Measurements from ENCODE around the gene CFAP90.
A peak's percentile ranks its signal among the peaks of the same experiment; 100 is the strongest.

Gene CFAP90

DNA sequence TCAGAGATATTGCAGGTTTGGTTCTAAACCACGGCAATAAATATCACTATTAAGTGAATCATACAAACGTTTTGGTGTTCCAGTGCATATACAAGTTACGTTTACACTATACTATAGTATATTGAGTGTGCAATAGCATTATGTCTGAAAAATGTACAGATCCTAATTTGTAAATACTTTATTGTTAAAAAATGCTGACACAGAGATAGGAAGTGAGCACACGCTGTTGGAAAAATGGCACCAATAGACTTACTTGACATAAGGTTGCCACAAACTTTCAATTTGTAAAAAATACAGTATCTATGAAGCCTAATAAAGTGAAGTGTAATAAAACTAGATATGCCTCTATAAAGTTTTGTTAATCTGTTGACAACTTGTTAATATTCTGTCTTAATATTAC, 16.0 kb downstream of the CFAP90 start:
- WGBS (ENCODE audit: extremely low coverage, insufficient coverage, low lambda C conversion rate) = no CpG with 5 or more reads among the region's 4 CpGs
- no peak overlapping the region for H3K4ac ChIP-seq (ENCODE audit: low read depth, low read length)
- no peaks in the 10 kb centered on the region for H3K79me1 ChIP-seq (ENCODE audit: low read length)
- no peak overlapping the region for H2BK15ac ChIP-seq (replicated peaks; ENCODE audit: low read depth)
- no peaks in the 10 kb centered on the region for H3K27me3 ChIP-seq (ENCODE audit: insufficient read depth, low read length, poor library complexity)
- H4K5ac ChIP-seq (ENCODE audit: low read length) = no peak overlapping the region
- no peak overlapping the region for H3K56ac ChIP-seq (ENCODE audit: low read length)
- H4K8ac ChIP-seq (ENCODE audit: low read depth, low read length) = no peak overlapping the region
- H3K9ac ChIP-seq (ENCODE audit: low read length) = no peak overlapping the region
- H3K4me2 ChIP-seq (ENCODE audit: low read length) = no peak overlapping the region
- no peak overlapping the region for H2AK5ac ChIP-seq (ENCODE audit: low read length)
- DNase-seq = no peak
- no peak overlapping the region for H3K27ac ChIP-seq (ENCODE audit: low read depth, low read length)
- H3K4me1 ChIP-seq (ENCODE audit: control insufficient read depth, low read depth, low read length) = no peaks in the 10 kb centered on the region
- H3K79me2 ChIP-seq (ENCODE audit: control insufficient read depth, insufficient read depth, low read length) = no peaks in the 10 kb centered on the region
- H2BK120ac ChIP-seq (ENCODE audit: low read depth, low read length) = no peak overlapping the region
- no peak overlapping the region for H3K4me3 ChIP-seq (ENCODE audit: low read length)
- H3K36me3 ChIP-seq (ENCODE audit: control insufficient read depth, insufficient read depth, low read length) = no peaks in the 10 kb centered on the region
- H2BK5ac ChIP-seq (ENCODE audit: low read length) = no peak overlapping the region
- no peak overlapping the region for H3K18ac ChIP-seq (ENCODE audit: low read length)
- no peak overlapping the region for H3K23ac ChIP-seq (ENCODE audit: low read length)

DNA sequence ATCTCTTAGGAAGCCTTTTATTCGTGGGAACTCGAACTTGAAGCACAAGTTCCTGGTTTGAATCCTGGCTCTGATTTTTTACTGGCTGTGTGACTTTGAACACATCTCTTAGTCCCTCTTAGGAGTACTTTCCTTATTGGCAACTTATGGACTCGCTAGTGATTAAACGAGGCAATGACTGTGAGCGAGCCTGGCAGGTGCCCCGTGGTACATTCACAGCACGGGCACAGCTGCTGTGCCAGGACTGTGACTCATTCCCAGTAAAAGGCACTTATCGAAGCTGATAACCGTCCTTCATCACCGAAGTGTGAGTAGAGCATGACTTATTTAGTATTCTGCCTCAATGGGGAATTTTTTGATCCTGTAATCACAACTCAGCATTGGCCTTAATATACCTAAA, 22.7 kb downstream of the CFAP90 start:
- no peak overlapping the region for H2AK5ac ChIP-seq (ENCODE audit: low read length)

DNA sequence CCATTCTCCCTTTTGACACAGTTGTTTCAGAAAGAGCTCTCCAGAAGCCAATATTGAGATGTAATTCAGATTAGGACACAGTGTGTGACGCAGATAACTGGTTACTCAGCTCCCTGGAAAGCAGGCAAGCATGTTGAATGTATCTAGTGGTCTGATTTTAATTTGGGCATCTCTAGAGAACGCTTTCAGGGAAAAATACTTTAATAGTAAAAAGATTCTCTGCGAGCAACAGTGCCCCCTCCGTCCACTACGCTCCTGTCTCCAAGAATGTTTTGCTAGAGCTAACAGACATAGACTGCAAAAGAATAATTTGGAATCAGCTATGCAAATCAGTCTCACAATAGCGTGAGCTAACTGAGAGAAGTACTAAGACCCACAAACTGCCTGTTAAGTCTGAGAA, 23.3 kb downstream of the CFAP90 start:
- H3K27ac ChIP-seq (ENCODE audit: low read depth, low read length) = no peak overlapping the region
- no peak overlapping the region for H3K56ac ChIP-seq (ENCODE audit: low read length)
- no peak overlapping the region for H3K18ac ChIP-seq (ENCODE audit: low read length)
- H3K4ac ChIP-seq (ENCODE audit: low read depth, low read length) = no peak overlapping the region
- no peak overlapping the region for H4K5ac ChIP-seq (ENCODE audit: low read length)
- H3K79me2 ChIP-seq (ENCODE audit: control insufficient read depth, insufficient read depth, low read length) = no peaks in the 10 kb centered on the region
- H2BK5ac ChIP-seq (ENCODE audit: low read length) = no peak overlapping the region
- H3K23ac ChIP-seq (ENCODE audit: low read length) = no peak overlapping the region
- no peak overlapping the region for H3K4me2 ChIP-seq (ENCODE audit: low read length)
- H2BK120ac ChIP-seq (ENCODE audit: low read depth, low read length) = no peak overlapping the region
- no peaks in the 10 kb centered on the region for H3K27me3 ChIP-seq (ENCODE audit: insufficient read depth, low read length, poor library complexity)
- H2BK15ac ChIP-seq (replicated peaks; ENCODE audit: low read depth) = no peak overlapping the region
- peaks cover 4% of the 10 kb centered on the region for H3K36me3 ChIP-seq (ENCODE audit: control insufficient read depth, insufficient read depth, low read length)
- no peak overlapping the region for H2AK5ac ChIP-seq (ENCODE audit: low read length)
- WGBS (ENCODE audit: extremely low coverage, insufficient coverage, low lambda C conversion rate) = no CpG with 5 or more reads among the region's 6 CpGs
- H3K4me1 ChIP-seq (ENCODE audit: control insufficient read depth, low read depth, low read length) = no peaks in the 10 kb centered on the region
- DNase-seq = no peak
- no peak overlapping the region for H3K4me3 ChIP-seq (ENCODE audit: low read length)
- no peaks in the 10 kb centered on the region for H3K79me1 ChIP-seq (ENCODE audit: low read length)
- no peak overlapping the region for H3K9ac ChIP-seq (ENCODE audit: low read length)
- no peak overlapping the region for H4K8ac ChIP-seq (ENCODE audit: low read depth, low read length)

More for the DNA sequence above, 22.7 kb downstream of the CFAP90 start:
- H3K27ac ChIP-seq (ENCODE audit: low read depth, low read length) = no peak overlapping the region
- no peak overlapping the region for H2BK15ac ChIP-seq (replicated peaks; ENCODE audit: low read depth)
- peaks cover 4% of the 10 kb centered on the region for H3K36me3 ChIP-seq (ENCODE audit: control insufficient read depth, insufficient read depth, low read length)
- WGBS (ENCODE audit: extremely low coverage, insufficient coverage, low lambda C conversion rate) = no CpG with 5 or more reads among the region's 10 CpGs
- no peak overlapping the region for H2BK120ac ChIP-seq (ENCODE audit: low read depth, low read length)
- H3K27me3 ChIP-seq (ENCODE audit: insufficient read depth, low read length, poor library complexity) = no peaks in the 10 kb centered on the region
- H4K8ac ChIP-seq (ENCODE audit: low read depth, low read length) = no peak overlapping the region
- DNase-seq = no peak
- H3K4me1 ChIP-seq (ENCODE audit: control insufficient read depth, low read depth, low read length) = no peaks in the 10 kb centered on the region
- H3K18ac ChIP-seq (ENCODE audit: low read length) = no peak overlapping the region
- H3K4me3 ChIP-seq (ENCODE audit: low read length) = no peak overlapping the region
- no peaks in the 10 kb centered on the region for H3K79me1 ChIP-seq (ENCODE audit: low read length)
- H3K23ac ChIP-seq (ENCODE audit: low read length) = no peak overlapping the region
- no peak overlapping the region for H4K5ac ChIP-seq (ENCODE audit: low read length)
- no peak overlapping the region for H3K4me2 ChIP-seq (ENCODE audit: low read length)
- H3K79me2 ChIP-seq (ENCODE audit: control insufficient read depth, insufficient read depth, low read length) = no peaks in the 10 kb centered on the region
- no peak overlapping the region for H3K56ac ChIP-seq (ENCODE audit: low read length)
- no peak overlapping the region for H3K9ac ChIP-seq (ENCODE audit: low read length)
- no peak overlapping the region for H2BK5ac ChIP-seq (ENCODE audit: low read length)
- no peak overlapping the region for H3K4ac ChIP-seq (ENCODE audit: low read depth, low read length)

DNA sequence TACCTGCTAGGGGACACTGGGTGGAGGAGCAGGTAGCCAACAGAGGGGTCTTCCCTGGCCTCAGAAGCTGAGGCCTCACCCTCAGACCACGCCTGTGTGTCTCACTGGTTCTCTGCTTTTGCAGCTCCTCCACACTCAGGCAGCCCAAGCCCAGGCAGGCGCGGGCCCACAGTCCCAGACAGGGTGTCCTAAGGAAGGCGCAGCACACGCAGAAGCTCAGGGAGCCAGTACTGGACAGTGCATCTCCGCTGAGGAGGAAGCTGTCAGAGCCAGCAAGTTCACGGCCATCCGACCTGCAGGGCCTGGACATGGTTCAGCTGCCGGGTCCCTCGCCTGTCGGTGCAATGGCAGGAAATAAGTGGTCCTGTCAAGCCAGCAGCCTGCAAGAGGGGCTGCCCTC, 25.3 kb downstream of the CFAP90 start:
- H3K4me1 ChIP-seq (ENCODE audit: control insufficient read depth, low read depth, low read length) = no peaks in the 10 kb centered on the region
- H4K8ac ChIP-seq (ENCODE audit: low read depth, low read length) = no peak overlapping the region
- H3K27ac ChIP-seq (ENCODE audit: low read depth, low read length) = no peak overlapping the region
- H3K27me3 ChIP-seq (ENCODE audit: insufficient read depth, low read length, poor library complexity) = no peaks in the 10 kb centered on the region
- H3K4me3 ChIP-seq (ENCODE audit: low read length) = no peak overlapping the region
- H3K9ac ChIP-seq (ENCODE audit: low read length) = no peak overlapping the region
- H2AK5ac ChIP-seq (ENCODE audit: low read length) = no peak overlapping the region
- H3K79me1 ChIP-seq (ENCODE audit: low read length) = no peaks in the 10 kb centered on the region
- H2BK120ac ChIP-seq (ENCODE audit: low read depth, low read length) = no peak overlapping the region
- no peak overlapping the region for H3K56ac ChIP-seq (ENCODE audit: low read length)
- H3K4me2 ChIP-seq (ENCODE audit: low read length) = no peak overlapping the region
- DNase-seq = no peak
- peaks cover 7% of the 10 kb centered on the region for H3K36me3 ChIP-seq (ENCODE audit: control insufficient read depth, insufficient read depth, low read length)
- no peaks in the 10 kb centered on the region for H3K79me2 ChIP-seq (ENCODE audit: control insufficient read depth, insufficient read depth, low read length)
- WGBS (ENCODE audit: extremely low coverage, insufficient coverage, low lambda C conversion rate) = no CpG with 5 or more reads among the region's 11 CpGs
- H3K23ac ChIP-seq (ENCODE audit: low read length) = no peak overlapping the region
- H4K5ac ChIP-seq (ENCODE audit: low read length) = no peak overlapping the region
- no peak overlapping the region for H3K4ac ChIP-seq (ENCODE audit: low read depth, low read length)
- no peak overlapping the region for H2BK5ac ChIP-seq (ENCODE audit: low read length)
- H3K18ac ChIP-seq (ENCODE audit: low read length) = no peak overlapping the region
- H2BK15ac ChIP-seq (replicated peaks; ENCODE audit: low read depth) = no peak overlapping the region

DNA sequence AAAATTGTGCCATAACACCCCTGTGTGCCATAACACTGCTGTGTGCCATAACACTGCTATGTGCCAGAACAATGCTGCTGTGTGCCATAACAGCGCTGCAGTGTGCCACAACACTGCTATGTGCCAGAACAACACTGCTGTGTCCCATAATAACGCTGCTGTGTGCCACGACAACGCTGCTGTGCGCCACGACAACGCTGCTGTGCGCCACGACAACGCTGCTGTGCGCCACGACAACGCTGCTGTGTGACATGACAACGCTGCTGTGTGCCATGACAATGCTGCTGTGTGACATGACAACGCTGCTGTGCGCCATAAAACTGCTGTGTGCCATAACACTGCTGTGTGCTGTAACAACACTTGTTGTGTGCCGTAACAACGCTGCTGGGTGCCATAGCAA, 25.9 kb downstream of the CFAP90 start:
- Histone ChIP-seq H3K36me3 (ENCODE audit: control insufficient read depth, insufficient read depth, low read length) (peaks cover 7% of the 10 kb centered on the region), H4K5ac (ENCODE audit: low read length) (no peak overlapping the region)
- DNase-seq = peak; percentile 10

DNA sequence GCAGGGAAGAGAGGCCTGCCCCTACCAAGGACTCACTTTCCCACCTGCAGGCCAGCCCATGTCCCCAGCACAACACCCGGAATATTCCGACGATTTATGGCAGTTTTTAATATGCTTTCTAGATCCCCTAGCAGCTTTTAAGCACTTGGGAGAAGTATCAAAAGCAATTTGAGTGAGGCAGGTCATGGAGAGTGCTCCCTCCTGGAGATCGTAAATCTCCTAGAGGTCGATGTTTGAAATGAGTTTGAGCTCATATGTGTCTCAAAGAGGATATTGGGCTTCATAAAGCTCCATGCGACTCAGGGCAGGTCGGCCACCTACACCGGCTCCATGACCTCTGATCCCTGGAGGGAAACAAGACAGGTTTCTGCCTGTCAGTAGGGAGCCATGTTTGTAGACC, 27.3 kb downstream of the CFAP90 start:
- H3K27me3 ChIP-seq (ENCODE audit: insufficient read depth, low read length, poor library complexity) = no peaks in the 10 kb centered on the region

More for the DNA sequence above, 25.9 kb downstream of the CFAP90 start:
- WGBS (ENCODE audit: extremely low coverage, insufficient coverage, low lambda C conversion rate) = no CpG with 5 or more reads among the region's 18 CpGs
- no peak overlapping the region for H3K9ac ChIP-seq (ENCODE audit: low read length)
- H2BK15ac ChIP-seq (replicated peaks; ENCODE audit: low read depth) = no peak overlapping the region
- no peak overlapping the region for H3K18ac ChIP-seq (ENCODE audit: low read length)
- no peaks in the 10 kb centered on the region for H3K4me1 ChIP-seq (ENCODE audit: control insufficient read depth, low read depth, low read length)
- H3K27me3 ChIP-seq (ENCODE audit: insufficient read depth, low read length, poor library complexity) = no peaks in the 10 kb centered on the region
- H3K4ac ChIP-seq (ENCODE audit: low read depth, low read length) = no peak overlapping the region
- H3K4me3 ChIP-seq (ENCODE audit: low read length) = no peak overlapping the region
- H3K23ac ChIP-seq (ENCODE audit: low read length) = no peak overlapping the region
- no peak overlapping the region for H3K56ac ChIP-seq (ENCODE audit: low read length)
- no peak overlapping the region for H4K8ac ChIP-seq (ENCODE audit: low read depth, low read length)
- no peak overlapping the region for H3K4me2 ChIP-seq (ENCODE audit: low read length)
- no peaks in the 10 kb centered on the region for H3K79me2 ChIP-seq (ENCODE audit: control insufficient read depth, insufficient read depth, low read length)
- H3K79me1 ChIP-seq (ENCODE audit: low read length) = no peaks in the 10 kb centered on the region
- no peak overlapping the region for H2BK120ac ChIP-seq (ENCODE audit: low read depth, low read length)
- H2AK5ac ChIP-seq (ENCODE audit: low read length) = no peak overlapping the region
- H3K27ac ChIP-seq (ENCODE audit: low read depth, low read length) = no peak overlapping the region
- H2BK5ac ChIP-seq (ENCODE audit: low read length) = no peak overlapping the region

More for the DNA sequence above, 27.3 kb downstream of the CFAP90 start:
- H4K8ac ChIP-seq (ENCODE audit: low read depth, low read length) = no peak overlapping the region
- H3K18ac ChIP-seq (ENCODE audit: low read length) = no peak overlapping the region
- H3K9ac ChIP-seq (ENCODE audit: low read length) = no peak overlapping the region
- no peak overlapping the region for H3K27ac ChIP-seq (ENCODE audit: low read depth, low read length)
- no peaks in the 10 kb centered on the region for H3K4me1 ChIP-seq (ENCODE audit: control insufficient read depth, low read depth, low read length)
- no peak overlapping the region for H3K4me3 ChIP-seq (ENCODE audit: low read length)
- H3K4me2 ChIP-seq (ENCODE audit: low read length) = no peak overlapping the region
- H4K5ac ChIP-seq (ENCODE audit: low read length) = no peak overlapping the region
- H3K56ac ChIP-seq (ENCODE audit: low read length) = no peak overlapping the region
- no CpG with 5 or more reads among the region's 8 CpGs for WGBS (ENCODE audit: extremely low coverage, insufficient coverage, low lambda C conversion rate)
- H3K79me1 ChIP-seq (ENCODE audit: low read length) = no peaks in the 10 kb centered on the region
- H2AK5ac ChIP-seq (ENCODE audit: low read length) = no peak overlapping the region
- no peak overlapping the region for H2BK5ac ChIP-seq (ENCODE audit: low read length)
- no peaks in the 10 kb centered on the region for H3K79me2 ChIP-seq (ENCODE audit: control insufficient read depth, insufficient read depth, low read length)
- no peak for DNase-seq
- no peak overlapping the region for H3K4ac ChIP-seq (ENCODE audit: low read depth, low read length)
- no peak overlapping the region for H2BK15ac ChIP-seq (replicated peaks; ENCODE audit: low read depth)
- H3K36me3 ChIP-seq (ENCODE audit: control insufficient read depth, insufficient read depth, low read length) = peaks cover 7% of the 10 kb centered on the region
- H3K23ac ChIP-seq (ENCODE audit: low read length) = no peak overlapping the region
- no peak overlapping the region for H2BK120ac ChIP-seq (ENCODE audit: low read depth, low read length)

All from mesendoderm (in vitro differentiated cells).